Embryonic facial prominence (tissue), 1 donor: ENCODE data around the gene ZNF22.
"Not testable (repeated sequence)": the region's sequence is repeated elsewhere in the genome, so short reads cannot be mapped to it uniquely, and the experiment has no call there.

Experiments used
- DNase-seq: peaks from one replicate; pipeline ENCODE4 v3.0.0-alpha.2; 2016; ENCODE audit errors: extremely low spot score

The ZNF22 gene

GRCh38 chr10:44991571-44991970 lies 9.2 kb upstream of the ZNF22 start:
- DNase-seq = no peak

- no peak for DNase-seq
Measured at GRCh38 chr10:44992070-44992731, 8.5 kb upstream of the ZNF22 start.

DNA sequence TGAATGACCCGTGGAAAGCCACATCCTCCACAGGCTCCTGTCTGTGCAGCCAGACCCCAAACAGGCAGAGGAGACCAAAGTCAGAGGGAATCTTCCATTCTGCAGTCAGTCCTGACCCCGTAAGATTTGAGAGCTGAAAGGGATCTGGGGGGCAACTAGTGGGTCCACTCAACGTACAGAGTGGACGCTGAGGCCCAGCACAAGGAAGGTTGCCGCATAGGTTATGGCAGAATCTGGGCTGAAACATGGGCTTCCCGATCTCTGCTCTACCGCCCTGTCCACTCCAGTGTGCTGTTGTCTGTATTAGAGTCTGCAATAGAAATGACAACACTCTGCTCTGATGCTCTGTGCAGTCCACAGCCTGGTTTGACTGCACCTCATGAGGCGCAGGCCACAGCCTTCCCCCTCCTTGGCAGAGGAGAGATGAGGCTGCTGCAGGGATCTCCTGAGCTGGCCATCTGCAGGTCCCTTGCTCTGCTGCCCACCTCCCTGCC lies 7.9 kb upstream of the ZNF22 start:
- no peak for DNase-seq

- no peak for DNase-seq
Measured at GRCh38 chr10:44993226-44993921, 7.3 kb upstream of the ZNF22 start.

GRCh38 chr10:44993922-44994751 lies 6.6 kb upstream of the ZNF22 start:
- no peak for DNase-seq

GRCh38 chr10:44994752-44995530 lies 5.8 kb upstream of the ZNF22 start:
- no peak for DNase-seq

DNA sequence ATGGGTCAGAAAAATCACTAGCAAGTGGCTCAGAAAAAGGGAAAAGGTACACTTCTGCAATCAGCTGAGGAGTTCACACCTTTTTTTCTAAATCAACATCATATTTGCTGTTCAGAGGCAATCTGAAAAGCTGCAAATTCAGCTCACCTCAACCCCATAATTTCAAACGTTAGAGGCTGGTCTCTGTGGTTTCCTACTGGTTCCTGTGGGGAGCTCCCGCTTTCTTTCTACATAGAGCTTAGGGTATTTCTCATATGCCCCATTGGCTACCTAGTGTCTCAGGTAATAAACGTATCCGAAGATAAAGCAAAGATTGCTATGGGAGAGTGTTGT lies 5.2 kb upstream of the ZNF22 start:
- DNase-seq = no peak

DNA sequence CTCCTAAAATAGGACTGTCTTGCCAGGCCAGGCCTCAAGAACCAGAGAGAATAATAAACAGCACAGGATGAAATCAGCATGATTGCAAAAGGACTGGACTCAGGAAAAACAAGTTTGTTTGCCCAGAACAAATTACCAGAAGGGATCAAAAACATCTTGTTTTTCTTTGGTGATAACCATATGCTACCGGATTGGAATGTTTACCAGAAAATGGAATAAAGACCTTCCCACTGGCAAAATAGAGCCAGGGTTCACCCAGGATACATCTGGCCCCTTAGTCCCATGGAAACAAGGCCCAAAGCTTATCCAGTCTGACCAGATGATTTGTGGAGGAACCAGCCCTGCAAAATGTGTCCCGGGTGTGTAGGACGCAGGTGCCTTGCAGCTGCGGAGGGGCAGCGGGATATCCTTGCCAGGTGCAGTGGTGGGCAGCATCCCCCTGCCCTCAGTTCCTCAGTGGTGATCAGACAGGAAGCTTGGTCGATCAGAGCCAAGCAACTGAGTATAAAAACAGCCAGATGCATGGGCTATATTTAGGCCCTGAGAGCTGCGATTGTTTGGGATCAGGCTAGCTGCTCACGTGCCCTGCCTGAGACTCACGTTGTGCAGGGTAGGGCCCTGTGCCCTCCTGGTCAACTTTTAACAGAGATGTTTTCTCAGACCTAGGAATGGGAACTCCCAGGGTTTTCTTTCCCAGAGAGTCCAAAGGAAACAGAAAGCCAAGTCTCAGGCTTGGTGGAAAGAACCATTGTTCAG lies 4.6 kb upstream of the ZNF22 start:
- DNase-seq = no peak

- DNase-seq = no peak
Measured at GRCh38 chr10:44997105-44997748, 3.5 kb upstream of the ZNF22 start.

DNA sequence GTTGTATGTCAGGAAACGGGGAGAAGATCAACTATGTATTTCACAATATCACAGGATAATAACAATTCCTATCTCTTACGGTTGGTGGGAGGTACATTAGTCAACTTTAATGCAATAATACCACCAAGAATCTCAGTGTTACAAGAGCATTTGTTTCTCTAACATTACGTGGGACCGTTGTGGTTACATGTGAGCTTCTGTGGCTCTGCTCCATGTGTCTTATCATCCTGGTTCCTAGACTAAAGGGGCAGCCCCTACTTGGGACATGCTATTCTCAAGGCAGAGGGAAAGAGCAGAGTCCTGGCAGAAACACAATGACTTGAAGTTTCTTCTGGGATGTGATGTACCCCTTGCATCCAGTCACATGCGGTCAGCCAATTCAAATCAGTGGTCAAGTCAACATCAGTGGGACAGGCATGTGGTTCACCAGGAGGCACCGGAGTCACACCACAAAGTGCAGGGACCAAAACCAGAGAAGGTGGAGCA lies 2.5 kb upstream of the ZNF22 start:
- no peak for DNase-seq

DNA sequence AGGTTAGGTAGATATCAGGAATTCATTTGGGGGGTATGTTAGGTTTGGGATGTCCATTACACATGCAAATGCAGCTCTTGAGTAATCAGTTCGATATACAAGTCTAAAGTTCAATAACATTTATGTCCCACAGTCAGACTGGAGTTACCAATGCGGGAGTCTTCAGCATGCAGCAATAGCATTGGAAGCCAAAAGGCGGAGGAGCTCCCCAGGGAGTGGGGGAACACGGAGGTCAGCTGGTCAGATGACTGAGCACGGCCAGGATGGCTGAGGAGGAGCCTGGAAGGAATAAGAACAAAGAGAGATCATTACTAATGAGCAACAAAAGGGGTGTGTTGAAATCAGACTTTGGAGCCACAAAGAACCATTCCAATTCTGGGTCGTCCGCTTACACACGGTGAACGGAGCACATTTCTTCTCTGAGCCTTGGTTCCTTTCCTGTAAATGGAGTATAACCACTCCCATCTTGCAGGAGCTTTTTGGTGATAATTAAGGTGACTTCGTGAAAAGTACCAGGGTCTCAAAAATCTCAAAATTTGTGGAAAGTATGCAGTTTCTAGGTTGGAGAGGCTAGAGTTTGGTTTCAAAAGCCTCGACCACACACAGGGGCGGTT lies 478 bp upstream of the ZNF22 start:
- DNase-seq = no peak

- no peak for DNase-seq
Measured at GRCh38 chr10:45001381-45002148, 842 bp downstream of the ZNF22 start.

- no peak for DNase-seq
Measured at GRCh38 chr10:45003432-45004000, 2.8 kb downstream of the ZNF22 start.

- no peak for DNase-seq
Measured at GRCh38 chr10:45004661-45005060, 3.9 kb downstream of the ZNF22 start.

DNA sequence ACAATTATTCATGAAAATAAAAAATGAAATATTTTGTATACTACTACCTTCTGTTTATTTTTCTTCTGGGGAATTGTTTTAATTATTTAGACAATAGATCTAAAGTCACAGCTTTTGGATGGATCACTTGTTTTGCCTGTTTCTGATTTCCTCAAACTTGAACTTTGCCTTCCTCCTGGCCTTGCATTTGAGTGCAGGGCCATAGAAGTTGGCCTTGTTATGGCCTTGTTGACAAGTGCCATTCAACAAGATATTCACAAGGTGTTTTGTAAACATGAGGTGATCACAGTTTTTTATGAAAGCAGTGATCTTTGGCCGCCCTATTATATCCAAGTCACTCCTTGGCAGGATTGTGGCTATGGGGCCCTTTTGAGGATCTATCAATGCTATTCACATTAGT lies 4.6 kb downstream of the ZNF22 start:
- DNase-seq = no peak

- no peak for DNase-seq
Measured at GRCh38 chr10:45006276-45007030, 5.7 kb downstream of the ZNF22 start.

GRCh38 chr10:45008524-45009161 lies 7.9 kb downstream of the ZNF22 start:
- DNase-seq = peak; percentile 62

GRCh38 chr10:45014557-45014956 lies 13.8 kb downstream of the ZNF22 start:
- not testable (repeated sequence) for DNase-seq
